Fibroblast of the conjunctiva (primary cell): ENCODE data around the gene ANKRD39.
"Not testable (repeated sequence)": the region's sequence is repeated elsewhere in the genome, so short reads cannot be mapped to it uniquely, and the experiment has no call there.

Experiments used
- DNase-seq: peaks from one replicate; pipeline ENCODE4 v3.0.0-alpha.2; 2010; ENCODE audit warnings: low read depth

ANKRD39 gene, protein sequence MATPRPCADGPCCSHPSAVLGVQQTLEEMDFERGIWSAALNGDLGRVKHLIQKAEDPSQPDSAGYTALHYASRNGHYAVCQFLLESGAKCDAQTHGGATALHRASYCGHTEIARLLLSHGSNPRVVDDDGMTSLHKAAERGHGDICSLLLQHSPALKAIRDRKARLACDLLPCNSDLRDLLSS

DNA sequence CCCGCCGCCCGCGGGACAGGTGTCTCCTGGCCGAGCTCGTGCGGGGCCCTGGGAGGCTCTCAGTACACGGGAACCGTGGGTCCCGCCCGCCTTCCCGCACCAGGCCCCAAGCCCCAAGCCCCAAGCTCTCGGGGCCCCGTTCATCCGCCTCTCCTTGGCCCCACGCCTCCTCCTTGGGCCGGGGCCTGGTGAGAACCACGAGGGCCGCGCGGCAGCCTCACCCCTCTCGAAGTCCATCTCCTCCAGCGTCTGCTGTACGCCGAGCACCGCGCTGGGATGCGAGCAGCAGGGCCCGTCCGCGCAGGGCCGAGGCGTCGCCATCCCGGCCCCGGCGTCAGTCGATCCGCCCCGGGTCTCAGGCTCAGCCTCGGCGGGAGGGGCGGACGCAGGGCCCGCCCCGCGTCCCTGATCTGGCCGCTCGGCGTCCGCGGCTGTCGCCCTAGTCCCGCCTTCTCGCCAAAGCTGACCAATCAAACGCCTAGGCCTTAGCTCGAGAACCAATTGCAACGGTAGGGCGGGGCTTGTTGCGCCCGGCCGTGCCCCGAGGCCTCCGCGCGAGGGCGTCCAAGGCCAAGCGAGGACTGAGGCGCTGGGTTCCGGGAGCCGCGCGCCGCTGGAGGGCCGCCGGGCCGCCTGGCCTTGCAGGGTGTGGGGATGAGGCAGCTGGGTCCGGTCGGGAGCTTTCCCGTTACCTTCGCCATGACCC, at the start of gene ANKRD39:
TSS of gene ANKRD39 (minus strand) at position 350 of the 706 bp plus-strand sequence. CDS start at position 321, 29 bp downstream.
- DNase-seq = peak; percentile 97

DNA sequence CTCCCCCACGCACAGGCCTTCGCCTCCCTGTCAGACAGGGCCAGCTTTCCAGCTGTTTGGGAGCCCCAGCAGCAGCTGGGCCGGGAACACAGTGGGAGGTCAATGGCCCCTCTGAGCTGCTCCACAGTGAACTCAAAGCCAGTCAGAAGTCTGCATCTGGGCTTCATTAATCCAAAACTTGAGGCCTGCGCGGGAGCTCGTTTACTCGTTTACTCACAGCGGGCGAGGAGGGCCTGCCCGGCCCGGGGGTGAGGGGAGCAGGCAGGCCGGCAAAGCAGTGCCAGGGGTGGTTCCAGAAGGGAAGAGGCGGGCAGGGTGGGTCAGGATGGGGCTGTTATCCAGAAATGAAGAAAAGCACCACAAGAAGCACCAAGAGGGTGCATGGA, 48.9 kb upstream of the ANKRD39 start:
- peak; percentile 41 for DNase-seq

DNA sequence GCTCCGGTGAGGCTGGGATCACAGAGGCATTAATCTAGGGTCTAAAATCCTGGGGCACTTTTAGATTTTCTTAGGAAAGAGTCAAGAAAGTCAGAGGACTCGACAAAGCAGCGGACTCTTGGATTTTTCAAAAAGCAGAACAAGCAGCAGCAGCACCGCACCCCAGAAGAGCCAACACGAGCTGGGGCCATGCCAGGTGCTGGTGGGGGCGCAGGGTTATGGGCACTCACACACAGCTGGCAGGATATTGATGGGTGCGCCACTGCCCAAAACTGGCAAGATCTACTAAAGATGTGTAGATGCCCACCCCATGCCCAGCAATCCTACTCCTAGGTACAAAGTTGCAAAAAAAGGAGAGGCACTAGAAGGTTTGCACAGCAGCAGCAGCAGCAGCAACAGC, 46.0 kb upstream of the ANKRD39 start:
- DNase-seq = no peak

DNA sequence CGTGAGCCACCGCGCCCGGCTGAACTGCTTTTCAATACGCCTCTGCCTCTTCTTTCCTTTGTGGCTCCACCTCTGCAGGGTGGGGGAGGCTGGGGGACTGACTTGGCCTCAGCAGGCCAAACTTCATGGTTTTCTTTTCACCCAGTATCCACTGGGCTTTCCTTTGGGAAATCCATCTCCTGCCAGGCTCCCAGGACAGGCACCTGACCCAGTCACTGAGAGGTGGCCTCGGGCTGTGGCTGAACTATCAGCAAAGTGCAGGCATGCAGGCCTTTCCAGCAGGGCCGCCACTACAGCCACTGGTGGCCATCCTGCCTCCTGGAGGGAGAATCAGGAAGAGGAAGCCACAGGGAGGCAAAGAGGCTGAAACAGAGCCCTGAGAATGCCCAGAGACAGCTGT, 45.5 kb upstream of the ANKRD39 start:
- DNase-seq = no peak

DNA sequence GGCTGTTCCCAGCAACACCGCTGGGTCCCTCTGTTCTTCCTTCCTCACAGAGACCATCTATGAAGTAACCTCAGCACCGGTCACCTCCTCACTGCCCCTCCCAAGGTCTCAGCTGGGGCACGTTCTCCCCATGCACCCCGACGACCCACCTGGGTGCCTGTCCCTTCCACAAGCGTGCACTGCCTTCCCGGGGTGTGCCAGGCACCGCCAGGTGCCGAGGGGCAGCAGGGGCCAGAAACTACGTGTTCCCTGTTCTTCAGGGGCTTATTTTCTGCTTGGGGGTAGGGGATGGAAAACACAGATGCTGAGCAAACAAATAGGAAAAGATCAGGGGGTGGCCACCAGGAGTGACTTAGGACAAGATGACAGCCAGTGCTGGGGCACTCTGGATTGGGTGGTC, 42.4 kb upstream of the ANKRD39 start:
- no peak for DNase-seq

DNA sequence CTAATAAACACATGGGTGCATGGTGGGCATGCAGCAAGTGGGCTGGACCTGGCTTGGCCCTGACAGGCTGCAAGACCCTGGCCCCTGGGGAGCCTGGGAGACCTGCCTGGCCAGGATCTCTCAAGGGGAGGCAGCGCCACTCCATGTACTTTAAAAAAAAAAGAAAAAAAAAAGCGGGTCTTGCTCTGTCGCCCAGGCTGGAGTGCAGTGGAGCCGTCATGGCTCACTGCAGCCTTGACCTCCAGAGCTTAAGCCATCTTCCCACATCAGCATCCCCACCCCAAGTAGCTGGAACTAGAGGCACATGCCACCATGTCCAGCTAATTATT, 41.6 kb upstream of the ANKRD39 start:
- DNase-seq = no peak

DNA sequence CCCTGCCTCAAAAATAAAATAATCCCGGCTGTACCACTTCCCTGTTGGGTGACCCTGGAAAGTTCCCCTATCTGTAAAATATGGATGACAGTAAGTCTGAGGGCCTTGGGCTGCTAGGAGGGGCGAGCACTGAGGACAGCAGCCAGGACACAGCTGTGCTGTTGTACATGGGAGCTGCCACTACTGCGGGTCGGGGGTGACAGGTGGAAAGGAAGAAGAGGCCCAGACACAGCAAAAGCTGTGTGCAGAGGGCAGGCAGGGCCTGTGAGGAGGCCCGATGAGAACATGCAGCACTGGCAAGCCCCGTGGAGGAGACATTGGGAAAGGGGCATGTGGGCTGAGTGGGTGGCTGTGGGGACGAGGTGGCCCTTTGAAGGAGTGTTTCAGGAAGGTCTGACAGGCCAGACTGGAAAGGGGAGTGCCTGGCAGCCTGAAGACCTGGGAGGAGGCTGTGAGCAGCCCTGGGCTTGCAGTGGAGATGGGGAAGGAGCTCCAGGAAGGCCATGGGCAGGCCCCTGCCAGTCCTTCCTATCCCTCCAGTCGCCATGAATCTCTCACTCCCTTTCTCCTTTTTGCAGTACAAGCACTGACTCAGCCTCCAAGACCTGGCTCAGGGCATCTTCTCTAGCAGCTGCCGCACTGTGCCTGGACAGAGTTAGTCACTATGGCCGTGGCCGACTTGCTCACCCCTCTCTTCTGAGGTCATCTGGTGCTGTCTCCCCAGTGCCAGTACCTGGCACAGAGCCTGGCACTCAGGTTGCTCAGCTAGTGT, 41.0 kb upstream of the ANKRD39 start:
- no peak for DNase-seq

DNA sequence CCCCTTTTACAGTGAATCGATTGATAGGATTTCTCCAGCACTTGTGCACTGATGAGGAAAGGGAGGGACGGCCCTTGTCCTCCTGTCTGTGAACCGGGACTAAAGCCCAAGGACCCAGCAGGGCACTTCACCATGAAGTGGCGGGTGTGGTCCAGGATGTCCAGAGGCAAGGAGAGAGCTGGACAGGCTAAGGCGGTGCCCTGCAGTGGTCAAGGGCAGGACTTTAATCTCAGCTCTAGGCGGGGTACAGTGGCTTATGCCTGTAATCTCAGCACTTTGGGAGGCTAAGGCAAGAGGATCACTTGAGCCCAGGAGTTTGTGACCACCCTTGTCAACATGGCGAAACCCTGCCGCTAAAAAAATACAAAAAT, 40.3 kb upstream of the ANKRD39 start:
- no peak for DNase-seq

DNA sequence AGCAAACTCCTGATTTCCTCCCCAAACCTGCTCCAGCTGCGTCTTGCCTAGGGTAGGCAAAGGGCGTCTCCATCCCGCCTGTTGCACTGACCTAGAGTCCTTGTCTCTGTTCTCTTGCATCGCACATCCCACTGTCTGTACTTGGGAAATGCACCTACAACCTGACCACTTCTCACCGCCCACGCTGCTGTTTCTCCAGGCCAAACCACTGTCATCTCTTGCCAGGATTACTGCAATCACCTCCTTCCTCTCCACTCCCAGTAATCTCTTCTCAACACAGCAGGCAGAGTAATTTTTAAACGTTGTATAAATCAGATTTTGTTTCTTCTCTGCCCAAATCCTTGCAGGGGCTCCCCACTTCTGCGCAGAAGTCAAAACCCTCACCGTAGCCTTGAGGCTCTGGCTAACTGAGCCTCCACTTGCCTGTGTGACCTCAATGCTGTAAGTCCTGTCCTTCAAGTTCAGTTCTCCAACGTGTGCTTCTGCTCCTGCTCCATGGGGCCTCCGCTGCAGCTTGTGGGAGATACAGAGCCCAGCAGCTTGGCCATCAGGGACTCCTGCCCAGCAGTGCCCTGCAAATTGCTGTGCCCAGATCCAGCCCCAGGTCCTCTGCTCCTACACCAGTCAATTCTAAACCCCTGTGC, 39.8 kb upstream of the ANKRD39 start:
- DNase-seq = no peak

DNA sequence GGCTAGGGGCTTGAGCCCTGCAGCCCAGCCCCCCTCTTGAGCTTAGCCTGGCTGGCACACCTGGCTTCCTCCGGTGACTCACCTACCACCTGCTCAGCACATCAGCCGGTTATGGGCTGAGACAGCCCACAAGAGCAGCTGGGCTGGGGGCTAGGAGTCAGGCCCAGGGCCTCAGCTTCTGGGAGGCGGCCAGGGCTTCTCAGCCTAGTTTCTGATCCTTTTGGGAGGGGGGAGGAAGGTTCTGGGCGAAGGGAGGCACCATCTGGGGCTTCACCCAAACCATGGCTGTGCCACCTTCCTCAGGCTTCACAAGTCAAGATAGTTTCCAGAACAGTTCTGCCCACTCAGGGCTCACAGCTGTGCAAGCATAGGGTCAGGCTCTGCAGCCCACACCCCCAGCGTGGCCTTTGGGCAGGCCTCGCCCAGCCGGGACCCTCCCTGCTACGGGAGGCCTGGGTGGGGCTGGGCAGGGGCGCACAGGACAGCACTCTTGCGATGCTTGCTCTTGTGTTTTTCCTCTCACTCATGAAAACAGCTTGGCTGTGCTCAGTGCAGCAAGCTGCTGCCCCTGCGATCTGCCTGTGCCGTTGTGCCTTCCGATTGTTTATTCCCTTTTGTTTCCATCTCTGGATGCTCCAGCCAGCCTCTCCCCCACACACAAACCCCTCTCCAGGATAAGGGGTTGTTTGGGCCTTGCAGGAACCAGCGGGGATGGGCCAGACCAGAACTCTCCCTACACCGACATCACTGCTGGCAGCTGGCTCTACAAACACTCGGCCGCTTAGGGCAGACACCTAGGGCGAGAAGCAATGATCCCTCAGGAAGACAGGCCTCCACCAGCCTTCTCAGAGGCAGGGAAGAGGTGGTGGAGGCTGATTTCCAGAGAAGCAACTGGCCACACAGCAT, 38.2 kb upstream of the ANKRD39 start:
- no peak for DNase-seq

DNA sequence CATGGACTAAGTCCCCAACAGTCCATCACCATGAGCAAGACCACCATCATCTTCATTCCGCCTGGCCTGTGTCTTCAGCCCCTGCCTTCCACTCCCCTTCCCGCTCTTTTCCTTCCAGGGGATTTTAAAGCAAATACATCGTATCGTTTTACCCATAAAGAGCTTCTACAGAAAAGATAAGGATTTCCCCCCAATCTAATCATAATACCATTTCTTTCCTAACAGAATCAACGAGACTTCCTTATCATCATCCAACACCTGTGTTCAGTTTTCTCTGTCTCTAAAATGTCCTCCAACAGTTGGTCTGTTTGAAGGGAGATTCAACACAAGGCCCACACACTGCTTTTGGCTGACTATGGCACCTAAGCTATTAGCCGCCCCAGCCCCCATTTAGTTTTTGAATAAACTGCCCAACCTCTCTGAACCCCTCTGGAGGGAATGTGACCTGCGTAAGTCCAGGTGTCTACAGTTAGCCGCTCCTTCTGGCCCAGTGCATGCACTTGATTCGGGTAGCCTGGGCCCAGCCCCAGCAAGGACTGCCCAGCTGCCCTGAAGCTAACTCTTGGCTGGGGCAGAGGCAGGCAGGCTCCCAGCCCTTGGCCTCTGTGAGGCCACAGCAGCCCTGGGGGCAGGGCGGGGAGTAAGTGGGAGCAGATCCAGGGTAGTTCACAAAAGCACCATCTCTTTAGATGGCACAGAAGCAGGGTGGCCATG, 37.4 kb upstream of the ANKRD39 start:
- DNase-seq = no peak

DNA sequence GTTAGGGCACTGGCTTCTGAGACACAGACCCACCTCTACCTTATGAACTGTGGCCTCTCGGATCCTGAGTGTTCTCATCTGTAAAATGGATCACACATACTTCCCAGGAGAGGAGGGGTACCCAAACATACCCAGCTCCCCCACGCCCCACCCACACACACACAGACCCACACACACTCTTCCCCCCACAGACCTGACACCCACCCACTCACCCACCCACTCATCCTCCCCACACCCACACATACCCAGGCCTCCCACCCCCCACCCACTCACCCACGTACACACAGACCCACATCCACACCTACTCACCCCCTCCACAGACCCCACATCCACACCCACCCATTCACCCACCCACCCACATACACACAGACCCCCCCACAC, 36.3 kb upstream of the ANKRD39 start:
- DNase-seq = no peak

DNA sequence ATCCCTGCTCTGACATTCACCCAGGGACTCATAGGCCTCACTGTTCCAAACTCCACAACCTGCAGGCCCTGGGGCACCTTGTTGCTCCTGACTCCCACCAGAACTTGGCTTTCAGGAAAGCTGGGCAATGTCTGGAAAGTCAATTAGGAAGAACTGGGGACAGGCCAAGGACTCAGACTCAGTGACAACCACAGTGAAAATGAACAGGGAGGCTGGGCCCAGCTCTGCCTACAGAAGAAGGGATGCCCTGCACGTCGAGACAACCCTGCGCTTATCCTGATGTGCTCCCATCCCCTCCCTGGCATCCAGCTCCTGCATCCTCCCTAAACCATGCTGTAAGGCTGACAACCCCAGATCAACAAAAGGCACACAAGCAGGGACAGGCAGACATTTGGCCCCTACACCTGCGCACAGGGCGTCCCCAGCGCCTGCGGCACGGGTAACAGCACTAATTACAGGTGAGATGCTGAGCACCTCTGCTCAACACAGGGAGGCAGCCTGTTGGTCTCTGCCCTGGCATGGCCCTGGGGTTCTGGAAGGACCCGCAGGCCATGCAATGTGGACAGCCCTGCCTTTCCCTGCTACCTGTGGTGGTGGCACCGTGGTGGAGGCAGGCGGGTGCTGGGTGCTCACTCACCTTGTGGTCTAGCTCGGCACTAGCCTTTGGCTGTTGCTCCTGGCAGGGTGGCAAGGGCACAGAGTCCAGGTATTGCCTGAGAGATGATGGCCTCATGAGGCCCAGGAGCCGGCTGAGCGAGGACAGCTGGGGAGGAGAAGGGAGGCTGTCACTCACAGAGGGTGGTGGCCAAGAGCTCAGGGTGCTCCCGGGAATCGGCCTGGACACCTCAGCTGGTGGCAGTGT, 35.7 kb upstream of the ANKRD39 start:
- no peak for DNase-seq

DNA sequence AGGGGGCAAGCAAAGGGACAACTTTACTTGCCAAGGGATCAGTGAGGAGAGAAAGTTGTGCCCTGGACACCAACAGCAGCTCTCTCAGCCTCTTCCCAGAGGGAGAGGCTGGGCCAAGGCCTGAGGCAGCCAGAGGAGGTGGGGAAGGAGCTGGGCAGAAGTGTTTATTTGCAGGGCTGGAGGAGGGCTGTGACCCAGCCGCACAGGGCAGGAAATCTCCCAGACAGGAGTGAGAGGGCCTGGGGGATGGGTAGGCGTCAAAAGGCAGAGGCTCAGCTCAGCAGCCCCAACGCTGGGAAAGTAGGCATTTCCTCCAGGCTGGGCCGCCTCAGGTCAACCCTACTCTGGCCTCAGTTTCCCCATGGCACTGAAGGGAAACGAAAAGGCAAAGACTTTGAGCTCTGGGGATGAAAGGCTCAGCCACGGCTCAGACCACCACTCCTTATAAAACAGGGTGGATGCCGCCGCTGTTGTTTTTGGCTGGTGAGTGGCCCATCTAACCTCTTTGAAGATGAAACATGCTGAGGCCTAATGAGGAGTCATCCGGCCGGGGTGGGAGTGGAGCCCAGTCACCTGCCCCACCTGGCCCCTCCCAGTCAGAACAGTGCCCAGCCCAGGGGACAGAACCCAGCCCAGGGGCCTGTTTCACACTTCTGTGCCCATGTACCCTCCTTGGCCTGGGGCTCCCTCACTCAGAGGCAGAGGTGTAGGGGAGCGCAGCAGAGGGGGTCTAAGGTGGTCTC, 33.9 kb upstream of the ANKRD39 start:
- no peak for DNase-seq

DNA sequence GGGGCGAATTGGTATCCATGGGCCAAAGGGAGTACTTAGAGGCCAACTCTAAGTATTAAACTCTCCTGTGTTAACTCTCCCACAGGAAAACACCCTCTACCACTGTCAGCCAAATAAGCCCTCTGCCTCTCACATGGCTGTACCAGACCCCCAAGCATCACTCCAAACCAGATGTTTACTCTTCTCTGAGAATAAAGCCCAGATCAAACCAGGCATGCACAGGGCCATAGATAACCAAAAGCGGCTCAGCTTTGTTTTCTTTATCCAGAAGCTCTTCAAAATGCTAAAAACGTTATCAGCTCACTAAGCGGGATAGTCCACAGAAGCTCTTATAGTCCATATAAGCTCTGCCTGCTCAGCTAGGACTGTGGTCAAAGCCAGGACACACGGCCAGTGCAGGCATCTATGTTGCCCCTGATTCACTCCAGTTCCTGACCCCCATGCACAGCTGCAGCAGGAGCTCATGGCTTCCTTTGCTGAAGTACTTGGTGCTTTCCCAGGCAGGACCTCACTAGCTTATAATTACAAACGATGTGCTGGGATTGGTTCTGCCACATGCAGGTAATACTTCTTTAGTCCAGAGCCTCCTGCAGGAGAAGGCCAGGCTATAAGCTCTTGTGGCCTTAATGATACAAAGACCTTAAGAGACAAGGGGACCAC, 33.0 kb upstream of the ANKRD39 start:
- DNase-seq = no peak

DNA sequence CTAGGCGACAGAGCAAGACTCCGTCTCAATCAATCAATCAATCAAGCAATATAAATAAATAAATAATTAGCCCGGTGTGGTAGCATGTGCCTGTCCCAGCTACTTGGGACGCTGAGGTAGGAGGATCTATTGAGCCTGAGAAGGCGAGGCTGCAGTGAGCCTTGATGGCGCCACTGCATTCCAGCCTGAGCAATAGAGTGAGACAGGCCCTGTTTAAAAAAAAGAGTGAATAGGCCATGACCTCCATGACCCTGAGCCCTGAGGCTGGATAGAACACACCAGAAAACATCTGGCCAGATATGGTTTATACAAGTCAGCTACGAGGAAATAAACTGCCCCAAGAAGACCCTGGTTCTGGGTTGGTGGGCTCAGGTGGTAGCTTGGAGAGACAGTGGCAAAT, 32.4 kb upstream of the ANKRD39 start:
- DNase-seq = no peak

DNA sequence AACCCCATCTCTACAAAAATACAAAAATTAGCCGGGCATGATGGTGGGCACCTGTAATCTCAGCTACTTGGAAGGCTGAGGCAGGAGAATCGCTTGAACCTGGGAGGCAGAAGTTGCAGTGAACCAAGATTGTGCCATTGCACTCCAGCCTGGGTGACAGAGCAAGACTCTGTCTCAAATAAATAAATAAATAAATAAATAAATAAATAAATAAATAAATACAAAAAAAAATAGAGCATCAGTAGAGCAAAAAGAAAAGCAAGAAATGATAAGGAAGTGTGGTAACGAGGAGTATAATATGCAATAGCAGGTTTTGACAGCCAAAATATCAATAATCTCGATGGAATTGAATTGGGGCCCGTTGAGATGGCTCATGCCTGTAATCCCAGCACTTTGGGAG, 31.7 kb upstream of the ANKRD39 start:
- DNase-seq = not testable (repeated sequence)

DNA sequence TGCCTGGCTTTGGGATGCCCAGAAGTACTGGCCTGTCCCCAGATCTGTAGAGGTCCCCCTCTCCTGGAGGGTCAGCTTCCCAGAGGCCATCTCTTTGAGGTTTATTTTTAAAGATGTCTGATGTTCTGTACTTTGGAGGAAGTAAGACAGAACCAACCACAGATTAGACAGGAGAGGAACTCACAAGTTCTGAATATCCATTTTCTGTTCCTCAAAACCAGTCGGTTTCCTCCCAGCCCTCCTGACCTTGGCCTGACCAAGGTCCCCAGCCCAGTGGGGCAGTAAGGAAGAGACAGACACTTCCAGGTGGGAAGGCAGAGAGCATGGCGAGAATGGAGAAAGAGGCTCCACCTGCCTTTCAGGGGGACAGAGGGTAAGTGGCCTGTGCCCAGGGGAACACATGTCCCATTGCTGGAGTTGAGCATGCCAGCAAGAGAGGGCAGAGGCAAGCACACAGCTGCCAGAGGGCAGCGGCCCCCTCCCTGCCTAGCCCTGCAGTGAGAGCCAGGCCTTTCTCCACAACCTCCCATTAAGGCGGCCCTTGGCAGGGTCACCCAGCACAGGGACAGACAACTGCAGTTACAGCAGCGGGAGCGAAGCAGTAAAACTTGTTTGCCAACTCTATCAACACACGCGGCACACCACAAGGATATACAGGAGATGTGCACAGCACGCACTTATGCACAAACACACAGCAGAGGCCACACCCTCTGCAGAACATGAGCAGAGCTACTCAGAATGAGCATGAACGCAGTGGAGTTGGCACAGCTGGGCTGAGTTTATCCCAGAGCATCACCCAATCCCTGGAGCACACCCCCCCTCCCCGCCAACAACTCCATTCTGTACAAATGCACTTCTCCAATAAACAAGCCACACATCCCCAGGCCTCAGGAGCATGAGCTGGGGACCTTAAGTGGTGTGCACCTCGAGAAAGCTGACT, 30.5 kb upstream of the ANKRD39 start:
- no peak for DNase-seq
